OCI-LY7 (cell line): ENCODE measurements around the gene DPF3.

Source experiments
- EZH2phosphoT487 ChIP-seq: fragments of 200-600 bp; sonication (generic); IDR thresholded peaks from 2 replicates; pipeline ENCODE4 v1.6.1; 2018; ENCODE audit warnings: low read depth, borderline replicate concordance, mild to moderate bottlenecking, mixed run types, antibody characterized with exemption, low read length, moderate library complexity, mixed read lengths
- TF ChIP-seq, protein P1 (sequence below): fragments of 200-600 bp; sonication (generic); conservative IDR thresholded peaks from 2 replicates; pipeline ENCODE4 v1.5.1; 2014; ENCODE audit warnings: mild to moderate bottlenecking, antibody characterized with exemption, low read length, moderate library complexity, mixed read lengths

DNA sequence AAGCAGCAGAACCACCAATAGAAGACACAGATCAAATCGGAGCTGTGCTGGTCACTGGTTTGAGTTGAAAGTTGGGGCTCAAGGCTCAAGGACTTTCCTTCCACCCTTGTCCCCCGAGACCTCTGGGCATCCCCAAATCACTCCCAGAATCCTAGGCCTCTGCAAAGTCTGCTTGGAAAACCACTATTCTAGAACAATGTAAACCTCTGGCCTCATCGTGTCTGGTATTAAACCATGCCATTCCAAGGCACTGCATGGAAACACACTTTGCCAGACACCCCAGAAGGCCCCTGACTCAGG lies 288.0 kb downstream of the DPF3 start:
- TF ChIP-seq, protein P1, sequence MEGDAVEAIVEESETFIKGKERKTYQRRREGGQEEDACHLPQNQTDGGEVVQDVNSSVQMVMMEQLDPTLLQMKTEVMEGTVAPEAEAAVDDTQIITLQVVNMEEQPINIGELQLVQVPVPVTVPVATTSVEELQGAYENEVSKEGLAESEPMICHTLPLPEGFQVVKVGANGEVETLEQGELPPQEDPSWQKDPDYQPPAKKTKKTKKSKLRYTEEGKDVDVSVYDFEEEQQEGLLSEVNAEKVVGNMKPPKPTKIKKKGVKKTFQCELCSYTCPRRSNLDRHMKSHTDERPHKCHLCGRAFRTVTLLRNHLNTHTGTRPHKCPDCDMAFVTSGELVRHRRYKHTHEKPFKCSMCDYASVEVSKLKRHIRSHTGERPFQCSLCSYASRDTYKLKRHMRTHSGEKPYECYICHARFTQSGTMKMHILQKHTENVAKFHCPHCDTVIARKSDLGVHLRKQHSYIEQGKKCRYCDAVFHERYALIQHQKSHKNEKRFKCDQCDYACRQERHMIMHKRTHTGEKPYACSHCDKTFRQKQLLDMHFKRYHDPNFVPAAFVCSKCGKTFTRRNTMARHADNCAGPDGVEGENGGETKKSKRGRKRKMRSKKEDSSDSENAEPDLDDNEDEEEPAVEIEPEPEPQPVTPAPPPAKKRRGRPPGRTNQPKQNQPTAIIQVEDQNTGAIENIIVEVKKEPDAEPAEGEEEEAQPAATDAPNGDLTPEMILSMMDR, result no peak
- TF ChIP-seq EZH2phosphoT487, result no peak
